A549 (cell line): Measurements from ENCODE around the gene DGKE. TPM values are rescaled to one million over a fixed set of nuclear protein-coding genes. Genes with fewer than 3 reads are reported as not detected.

Experiments
- ATAC-seq, 2 experiments: fragments of 200-7000 bp in 1 of 2; fragments of >200 bp in 1 of 2; cut with Nextera tagmentation in 1 of 2; cut with Tn5 transposase in 1 of 2; 3 replicates each; pipeline versions ENCODE4 v1.8.0 to v1.9.1; 2018 to 2020; ENCODE audit warnings: mild to moderate bottlenecking in 1 of 2, moderate library complexity in 1 of 2
- CTCF ChIA-PET: fragments of 300-600 bp; sonication (Branson Sonifier 250); formaldehyde crosslinking; extraction: SDS; loops from one replicate; lab custom pipeline; 2021; ENCODE audit warnings: antibody characterized with exemption, inconsistent platforms; lab: Yijun Ruan, JAX
- POLR2A ChIA-PET: fragments of 350-600 bp; formaldehyde crosslinking; extraction: SDS; loops from one replicate; lab custom pipeline; 2021; ENCODE audit warnings: antibody characterized with exemption, inconsistent platforms; lab: Yijun Ruan, JAX
- DNase-seq, 2 experiments: peaks; one replicate each; pipeline versions ENCODE4 v3.0.0 to v3.0.0-alpha.2; 2011 to 2016; ENCODE audit warnings: low read depth in 1 of 2, low spot score in 1 of 2
- FAIRE-seq: peaks from 2 replicates; lab custom pipeline; 2011; peaks lifted over from hg19 to GRCh38; lab: Jason Lieb, UNC
- H3K27ac ChIP-seq, 2 experiments: fragments of >200 bp; sonication (Bioruptor Twin); formaldehyde crosslinking; 3 replicates each; pipeline ENCODE4 v1.5.1; 2016 to 2017
- H3K4me1 ChIP-seq: fragments of >200 bp; sonication (Bioruptor Twin); formaldehyde crosslinking; 3 replicates; pipeline ENCODE4 v1.6.1; 2016
- H3K4me2 ChIP-seq: fragments of >200 bp; sonication (Bioruptor Twin); formaldehyde crosslinking; 3 replicates; pipeline ENCODE4 v1.6.1; 2016
- H3K4me3 ChIP-seq: fragments of >200 bp; sonication (Bioruptor Twin); formaldehyde crosslinking; 3 replicates; pipeline ENCODE4 v1.5.1; 2016
- H3K9me3 ChIP-seq: fragments of >200 bp; sonication (Bioruptor Twin); formaldehyde crosslinking; 3 replicates; pipeline ENCODE4 v1.6.1; 2016
- CBX8 ChIP-seq: fragments of 200-600 bp; sonication (generic); IDR thresholded peaks from 2 replicates; pipeline ENCODE4 v1.6.1; 2016
- CHD2 ChIP-seq: fragments of 150-350 bp; IDR thresholded peaks from 2 replicates; pipeline ENCODE4 v1.6.1; 2014; ENCODE audit warnings: low read length; ENCODE audit not compliant: partially characterized antibody
- FOSB ChIP-seq: fragments of 250-450 bp; sonication (Bioruptor Pico); IDR thresholded peaks from 2 replicates; pipeline ENCODE4 v1.5.0; 2020; ENCODE audit warnings: mild to moderate bottlenecking, moderate library complexity
- FOSL2 ChIP-seq, 2 experiments: fragments of 450-650 bp in 1 of 2; fragments of >200 bp in 1 of 2; sonication (Bioruptor Twin) in 1 of 2; formaldehyde crosslinking; IDR thresholded peaks; 2 replicates each; pipeline versions ENCODE4 v1.5.0 to v1.6.1; 2016 to 2020; ENCODE audit warnings: mild to moderate bottlenecking in 1 of 2, moderate library complexity in 1 of 2
- GATA3 ChIP-seq: IDR thresholded peaks from 2 replicates; pipeline ENCODE4 v1.6.1; 2012; ENCODE audit warnings: borderline replicate concordance
- HDAC2 ChIP-seq: fragments of 200-600 bp; sonication (generic); IDR thresholded peaks from 2 replicates; pipeline ENCODE4 v1.6.1; 2016
- HOXA7 ChIP-seq: fragments of 250-450 bp; sonication (Bioruptor Pico); IDR thresholded peaks from 2 replicates; pipeline ENCODE4 v1.5.0; 2020; ENCODE audit warnings: mild to moderate bottlenecking, moderate library complexity
- MAFK ChIP-seq: fragments of 450-650 bp; IDR thresholded peaks from 2 replicates; pipeline ENCODE4 v1.6.1; 2014; ENCODE audit not compliant: partially characterized antibody
- RARB ChIP-seq: fragments of 250-450 bp; sonication (Bioruptor Pico); IDR thresholded peaks from 2 replicates; pipeline ENCODE4 v1.8.0; 2021; ENCODE audit warnings: mild to moderate bottlenecking, moderate library complexity
- RFX5 ChIP-seq: fragments of 450-650 bp; IDR thresholded peaks from 2 replicates; pipeline ENCODE4 v1.7.1; 2014; ENCODE audit warnings: antibody characterized with exemption, mild to moderate bottlenecking, moderate library complexity
- TFCP2L1 ChIP-seq: fragments of 250-450 bp; sonication (Bioruptor Pico); IDR thresholded peaks from 2 replicates; pipeline ENCODE4 v1.5.0; 2021; ENCODE audit warnings: mild to moderate bottlenecking
- ZC3H11A ChIP-seq: fragments of 450-650 bp; IDR thresholded peaks from 2 replicates; pipeline ENCODE4 v1.6.1; 2014; ENCODE audit warnings: antibody characterized with exemption, mild to moderate bottlenecking
- ZFP36 ChIP-seq: fragments of 450-650 bp; IDR thresholded peaks from 2 replicates; pipeline ENCODE4 v1.6.1; 2014; ENCODE audit warnings: borderline replicate concordance; ENCODE audit not compliant: partially characterized antibody
- ZNF302 ChIP-seq: fragments of 250-450 bp; sonication (Bioruptor Pico); IDR thresholded peaks from 2 replicates; pipeline ENCODE4 v1.9.0; 2021; ENCODE audit warnings: inconsistent platforms, mild to moderate bottlenecking, moderate library complexity
- WGBS: methylation state at CpG from one replicate; pipeline ENCODE4 v1.1.6; 2017; ENCODE audit errors: missing lambda C conversion rate; 5-methylcytosine and 5-hydroxymethylcytosine counted together
- polyA plus RNA-seq, 4 experiments: library from polyadenylated mRNA; depleted of rRNA in 3 of 4; stranded (reverse); fragments of >200 nt; fragmentation: RNase III in 1 of 4; extraction: RNeasy Plus Mini Kit Qiagen cat#74134 plus additional on column Dnase treatment in 1 of 4; gene quantifications; 2 replicates in 3 of 4; 3 replicates in 1 of 4; pipeline ENCODE4 v1.2.3, GENCODE V29; 2011 to 2017
- small RNA-seq, 6 experiments: library from RNA; depleted of rRNA; stranded (forward); fragments of <200 nt; gene quantifications; one replicate each; pipeline ENCODE3, GENCODE V24; 2012
- TF ChIP-seq, protein P1 (sequence below): fragments of 250-450 bp; sonication (Bioruptor Pico); IDR thresholded peaks from 2 replicates; pipeline ENCODE4 v1.5.0; 2021; ENCODE audit warnings: mild to moderate bottlenecking, moderate library complexity, borderline replicate concordance
- TF ChIP-seq, protein P2 (sequence below): fragments of 450-650 bp; IDR thresholded peaks from 2 replicates; pipeline ENCODE4 v1.6.1; 2014; ENCODE audit warnings: antibody characterized with exemption

Gene DGKE
- polyA plus RNA-seq, 2 of the 4 experiments (the other 2 are of a cell fraction), result 3.4 to 4.6 TPM

DNA sequence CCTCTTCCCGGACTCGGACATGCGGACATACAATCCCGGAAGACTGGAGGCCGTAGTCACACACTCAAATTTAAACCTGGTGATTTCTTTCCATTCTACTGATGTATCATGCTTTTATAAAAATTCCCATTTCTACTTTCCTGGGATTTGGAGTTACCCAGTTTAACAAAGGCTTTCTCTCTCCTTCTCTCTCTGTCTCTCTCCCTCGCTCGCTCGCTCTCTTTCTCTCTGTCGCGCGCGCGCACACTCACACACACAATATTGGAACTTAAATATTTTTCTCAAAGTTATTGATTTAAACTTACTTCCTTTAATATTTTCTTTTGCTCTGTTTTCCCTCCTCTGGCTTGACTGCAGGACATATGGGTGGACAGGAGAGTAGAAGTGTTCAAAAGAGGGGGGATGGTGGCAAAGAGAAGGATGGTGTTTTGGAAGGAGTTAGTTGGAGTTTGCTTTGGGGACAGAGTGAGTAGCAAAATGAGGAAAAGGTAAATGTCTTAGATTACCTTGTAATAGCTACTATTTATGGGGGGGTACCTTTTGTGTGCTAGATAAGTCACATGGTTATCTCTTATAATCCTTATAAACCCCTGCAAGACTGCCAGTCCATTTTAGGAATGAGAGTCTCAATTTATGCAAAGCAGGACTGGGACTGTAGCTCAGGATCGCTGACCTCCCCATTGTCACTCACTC, 80.8 kb downstream of the DGKE start:
- CTCF ChIA-PET, result interaction anchor here (1.0 to 1.4 kb wide), 3 partner anchors 10 to 96 kb away, joined by 5 to 10 read pairs (median 5); no protein-coding TSS in a partner anchor
- Histone ChIP-seq H3K9me3 (peaks cover 14% of the 10 kb centered on the region; the same call in 2 of the 3 replicates), H3K4me1 (peaks cover 42% of the 10 kb centered on the region)
- WGBS, result 13% methylated on average over 14 of the region's 14 CpGs
- TF ChIP-seq RFX5 (no peak), CBX8 (no peak), HOXA7 (CRISPR knock-in tag) (peak; percentile 81), FOSB (0 out of 2 replicates have a peak, but pooled peaks have one; percentile 60), TFCP2L1 (CRISPR knock-in tag) (peak; percentile 53; the same call in 1 of the 2 replicates), RARB (CRISPR knock-in tag) (peak; percentile 83), ZNF302 (no peak), GATA3 (no peak), HDAC2 (no peak), CHD2 (no peak)
- TF ChIP-seq, protein P1, sequence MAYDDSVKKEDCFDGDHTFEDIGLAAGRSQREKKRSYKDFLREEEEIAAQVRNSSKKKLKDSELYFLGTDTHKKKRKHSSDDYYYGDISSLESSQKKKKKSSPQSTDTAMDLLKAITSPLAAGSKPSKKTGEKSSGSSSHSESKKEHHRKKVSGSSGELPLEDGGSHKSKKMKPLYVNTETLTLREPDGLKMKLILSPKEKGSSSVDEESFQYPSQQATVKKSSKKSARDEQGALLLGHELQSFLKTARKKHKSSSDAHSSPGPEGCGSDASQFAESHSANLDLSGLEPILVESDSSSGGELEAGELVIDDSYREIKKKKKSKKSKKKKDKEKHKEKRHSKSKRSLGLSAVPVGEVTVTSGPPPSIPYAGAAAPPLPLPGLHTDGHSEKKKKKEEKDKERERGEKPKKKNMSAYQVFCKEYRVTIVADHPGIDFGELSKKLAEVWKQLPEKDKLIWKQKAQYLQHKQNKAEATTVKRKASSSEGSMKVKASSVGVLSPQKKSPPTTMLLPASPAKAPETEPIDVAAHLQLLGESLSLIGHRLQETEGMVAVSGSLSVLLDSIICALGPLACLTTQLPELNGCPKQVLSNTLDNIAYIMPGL (CRISPR knock-in tag), result no peak
- TF ChIP-seq, all 56 proteins: peak for 4
- H3K4me2 ChIP-seq, result peak overlapping the region; percentile 90
- peak overlapping the region; percentile 63 for H3K4me3 ChIP-seq
- DNase-seq, result peak in 1 of 2 experiments; percentile 17
- FAIRE-seq, result no peak
- POLR2A ChIA-PET, result interaction anchor here (1.0 to 1.7 kb wide), 15 partner anchors 9 to 107 kb away, joined by 3 to 34 read pairs (median 7); partner anchors contain the start of genes C17orf67 and DGKE
- H3K27ac ChIP-seq, result peak overlapping the region; percentile 93 to 94
- ATAC-seq, result peak in 1 of 2 experiments; percentile 1; a peak in 3 of 6 replicates

DNA sequence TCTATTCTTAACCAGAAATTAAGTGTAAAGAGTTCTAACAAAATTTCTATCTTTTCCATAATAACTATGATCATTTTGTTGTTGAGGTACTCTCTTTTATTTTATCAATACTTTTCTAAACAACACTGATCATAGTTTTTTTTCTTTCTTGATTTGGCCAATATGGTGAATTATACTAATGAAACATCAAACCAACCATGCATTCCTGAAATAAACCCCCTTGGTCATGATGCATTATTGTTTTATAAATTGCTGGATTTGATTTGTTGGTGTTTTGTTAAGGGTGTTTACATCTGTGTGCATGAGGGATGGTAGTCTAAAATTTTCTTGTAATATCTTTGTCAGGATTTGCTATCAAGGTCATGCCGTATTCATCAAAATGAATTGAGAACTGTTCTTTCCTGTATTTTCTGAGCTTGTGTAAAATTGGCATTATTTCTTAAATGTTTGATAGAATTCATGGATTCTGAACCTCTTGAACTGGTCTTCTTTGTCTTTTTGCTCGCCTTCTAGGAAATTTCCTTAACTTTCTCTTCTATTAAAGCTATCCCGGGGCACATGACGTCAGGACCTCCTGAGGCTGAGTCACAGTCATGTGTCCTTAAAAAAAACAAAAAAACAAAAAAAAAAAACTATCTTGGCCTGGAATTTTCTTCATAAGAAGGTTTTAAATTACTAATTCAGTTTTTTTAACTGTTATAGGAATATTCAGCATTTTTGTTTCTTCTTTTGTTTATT, 83.8 kb downstream of the DGKE start:
- POLR2A ChIA-PET, result no interaction called here
- peaks cover 20% of the 10 kb centered on the region for H3K4me1 ChIP-seq
- ATAC-seq (no peak), DNase-seq (no peak), FAIRE-seq (no peak)
- no peak overlapping the region for H3K4me2 ChIP-seq
- H3K9me3 ChIP-seq, result peaks cover 14% of the 10 kb centered on the region; the same call in 2 of the 3 replicates
- TF ChIP-seq, protein P2, sequence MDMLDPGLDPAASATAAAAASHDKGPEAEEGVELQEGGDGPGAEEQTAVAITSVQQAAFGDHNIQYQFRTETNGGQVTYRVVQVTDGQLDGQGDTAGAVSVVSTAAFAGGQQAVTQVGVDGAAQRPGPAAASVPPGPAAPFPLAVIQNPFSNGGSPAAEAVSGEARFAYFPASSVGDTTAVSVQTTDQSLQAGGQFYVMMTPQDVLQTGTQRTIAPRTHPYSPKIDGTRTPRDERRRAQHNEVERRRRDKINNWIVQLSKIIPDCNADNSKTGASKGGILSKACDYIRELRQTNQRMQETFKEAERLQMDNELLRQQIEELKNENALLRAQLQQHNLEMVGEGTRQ, result 0 out of 2 replicates have a peak, but pooled peaks have one; percentile 7
- no peak for TF ChIP-seq ZFP36
- TF ChIP-seq, all 56 proteins: peak for 1
- 87% methylated on average over 4 of the region's 4 CpGs for WGBS
- H3K27ac ChIP-seq, result peak overlapping the region in 1 of 2 experiments; percentile 93; a peak in 4 of 6 replicates
- H3K4me3 ChIP-seq, result no peak overlapping the region
- CTCF ChIA-PET, result no interaction called here

DNA sequence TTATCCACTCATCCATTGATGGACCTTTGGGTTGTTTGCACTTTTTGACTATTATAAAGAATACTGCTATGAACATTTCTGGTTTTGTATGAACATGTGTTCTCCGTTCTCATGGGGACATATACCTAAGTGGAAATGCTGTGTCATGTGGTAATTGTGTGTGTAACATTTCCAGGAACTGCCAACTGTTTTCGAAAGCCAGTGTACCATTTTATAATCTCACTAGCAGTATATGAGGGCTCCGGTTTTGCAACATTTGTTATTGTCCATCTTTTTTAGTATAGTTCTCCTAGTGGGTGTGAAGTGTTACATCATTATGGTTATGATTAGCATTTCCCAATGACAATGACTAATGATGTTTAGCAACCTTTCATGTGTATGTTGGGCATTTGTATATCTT, 85.0 kb downstream of the DGKE start:
- CTCF ChIA-PET, result interaction anchor here (1.3 to 1.4 kb wide), 2 partner anchors 13 to 21 kb away, joined by 3 to 7 read pairs; no protein-coding TSS in a partner anchor
- ATAC-seq, result no peak
- H3K9me3 ChIP-seq, result peaks cover 14% of the 10 kb centered on the region; the same call in 2 of the 3 replicates
- POLR2A ChIA-PET, result no interaction called here
- DNase-seq, result no peak
- no peak for FAIRE-seq
- TF ChIP-seq ZC3H11A, result no peak
- peak; percentile 52 for TF ChIP-seq MAFK
- no peak for TF ChIP-seq FOSL2 (IDR thresholded peaks at IDR 0.05)
- peak; percentile 17; the same call in 1 of the 2 replicates for TF ChIP-seq FOSL2 (CRISPR knock-in tag; IDR thresholded peaks at IDR 0.05)
- H3K4me2 ChIP-seq, result no peak overlapping the region
- H3K4me3 ChIP-seq, result no peak overlapping the region
- no peak overlapping the region for H3K27ac ChIP-seq
- 92% methylated on average over 3 of the region's 3 CpGs for WGBS
- peaks cover 18% of the 10 kb centered on the region for H3K4me1 ChIP-seq

Small RNA genes lying within 50 kb of the gene (small RNA-seq; reads per million reads assigned to genes)
- gene AC015912.2 (0 reads per million in 6 experiments), gene RNU6-1158P (0 reads per million in 6 experiments)

Other genes with a start within 250 kb of the DGKE start
- 0.21 and 0.25 TPM in 2 replicates for gene NOG, start 240.5 kb upstream of the DGKE start, polyA plus RNA-seq (2011; rRNA removed)
- gene NOG, start 240.5 kb upstream of the DGKE start, polyA plus RNA-seq (2017; fragmentation: RNase III; extraction: RNeasy Plus Mini Kit Qiagen cat#74134 plus additional on column Dnase treatment), result 0.67 to 0.92 TPM (median 0.73 TPM) in 3 replicates
- 1.8 and 2.9 TPM in 2 replicates for gene C17orf67, start 231 bp upstream of the DGKE start, polyA plus RNA-seq (2011; rRNA removed)
- gene C17orf67, start 231 bp upstream of the DGKE start, polyA plus RNA-seq (2017; fragmentation: RNase III; extraction: RNeasy Plus Mini Kit Qiagen cat#74134 plus additional on column Dnase treatment), result 2.4 to 2.8 TPM (median 2.6 TPM) in 3 replicates
- gene TRIM25, start 79.9 kb downstream of the DGKE start, polyA plus RNA-seq (2011; rRNA removed), result 56.6 and 65.4 TPM in 2 replicates
- gene TRIM25, start 79.9 kb downstream of the DGKE start, polyA plus RNA-seq (2017; fragmentation: RNase III; extraction: RNeasy Plus Mini Kit Qiagen cat#74134 plus additional on column Dnase treatment), result 38.3 to 40.7 TPM (median 39.8 TPM) in 3 replicates
- 13.5 and 16.9 TPM in 2 replicates for gene COIL, start 126.9 kb downstream of the DGKE start, polyA plus RNA-seq (2011; rRNA removed)
- gene COIL, start 126.9 kb downstream of the DGKE start, polyA plus RNA-seq (2017; fragmentation: RNase III; extraction: RNeasy Plus Mini Kit Qiagen cat#74134 plus additional on column Dnase treatment), result 19.9 to 20.7 TPM (median 20.3 TPM) in 3 replicates
- 42.9 and 45.0 TPM in 2 replicates for gene SCPEP1, start 144.0 kb downstream of the DGKE start, polyA plus RNA-seq (2011; rRNA removed)
- gene SCPEP1, start 144.0 kb downstream of the DGKE start, polyA plus RNA-seq (2017; fragmentation: RNase III; extraction: RNeasy Plus Mini Kit Qiagen cat#74134 plus additional on column Dnase treatment), result 37.5 to 47.6 TPM (median 44.5 TPM) in 3 replicates